UCSD-AML1 (cell line): ENCODE measurements around the gene ITGA3.

Experiments
- DNase-seq: peaks from one replicate; lab custom pipeline; 2025; ENCODE audit not compliant: unreplicated experiment; lab: John Stamatoyannopoulos, UW

Gene ITGA3

DNA sequence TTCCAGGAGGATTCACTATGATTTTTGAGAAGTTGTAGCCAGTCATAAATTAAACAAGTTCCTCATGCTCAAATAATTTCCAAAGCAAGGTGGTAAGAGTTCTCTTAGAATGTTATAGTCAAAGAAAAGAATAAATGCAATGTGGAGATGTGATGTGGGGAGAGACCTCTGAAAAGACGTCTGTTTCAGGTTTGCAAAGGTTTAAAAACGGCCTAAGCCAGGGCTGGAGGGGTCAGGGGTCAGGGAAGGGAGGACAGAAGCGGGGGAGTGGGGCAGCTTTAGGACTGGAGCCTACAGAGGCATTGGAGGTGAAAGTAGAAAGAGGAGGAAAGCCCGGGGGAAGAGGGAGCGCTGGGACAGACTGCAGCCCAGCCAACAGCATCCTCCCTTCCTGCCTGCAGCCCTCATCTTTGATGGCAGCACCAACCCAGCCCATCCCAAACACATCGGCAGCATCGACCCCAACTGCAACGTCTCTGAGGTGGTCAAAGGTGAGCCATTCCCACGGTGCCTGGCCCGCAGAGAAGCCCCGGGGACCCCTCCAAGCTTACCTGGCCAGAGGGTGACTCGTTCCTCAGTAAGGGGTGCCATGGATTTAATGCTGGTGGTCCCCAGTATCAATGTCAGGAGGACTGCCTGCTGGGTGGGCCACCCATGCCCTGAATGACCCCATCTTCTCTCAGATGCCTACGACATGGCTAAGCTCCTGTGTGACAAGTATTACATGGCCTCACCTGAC is 50.7 kb downstream of the ITGA3 start:
- no peak for DNase-seq

DNA sequence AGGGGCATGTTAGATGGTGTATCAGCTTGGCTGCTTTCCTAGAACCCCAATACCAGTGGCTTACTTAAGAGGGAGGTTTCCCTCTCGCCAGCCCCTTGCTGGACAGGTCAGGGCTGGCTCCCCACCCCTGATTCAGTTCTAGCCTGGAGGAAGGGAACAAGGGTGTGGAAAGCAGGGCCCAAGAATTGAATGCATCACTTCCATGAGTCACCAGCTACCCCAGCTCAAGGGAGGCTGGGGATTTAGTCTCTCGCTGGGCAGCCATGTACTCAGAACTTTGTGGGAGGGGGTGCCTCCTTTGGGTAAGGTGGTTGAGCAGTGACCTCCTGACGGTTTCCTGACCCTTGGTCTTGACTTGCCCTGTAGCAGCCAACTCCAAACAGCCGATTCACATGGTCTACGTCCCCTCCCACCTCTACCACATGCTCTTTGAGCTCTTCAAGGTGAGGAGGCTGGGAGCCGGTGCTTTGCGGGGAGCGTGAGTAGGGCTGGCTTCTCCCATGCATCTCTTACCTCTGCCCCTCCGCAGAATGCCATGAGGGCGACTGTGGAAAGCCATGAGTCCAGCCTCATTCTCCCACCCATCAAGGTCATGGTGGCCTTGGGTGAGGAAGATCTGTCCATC is 52.0 kb downstream of the ITGA3 start:
- DNase-seq: no peak

- no peak for DNase-seq
Measured at GRCh38 chr17:50108556-50108955, 52.6 kb downstream of the ITGA3 start.

DNA sequence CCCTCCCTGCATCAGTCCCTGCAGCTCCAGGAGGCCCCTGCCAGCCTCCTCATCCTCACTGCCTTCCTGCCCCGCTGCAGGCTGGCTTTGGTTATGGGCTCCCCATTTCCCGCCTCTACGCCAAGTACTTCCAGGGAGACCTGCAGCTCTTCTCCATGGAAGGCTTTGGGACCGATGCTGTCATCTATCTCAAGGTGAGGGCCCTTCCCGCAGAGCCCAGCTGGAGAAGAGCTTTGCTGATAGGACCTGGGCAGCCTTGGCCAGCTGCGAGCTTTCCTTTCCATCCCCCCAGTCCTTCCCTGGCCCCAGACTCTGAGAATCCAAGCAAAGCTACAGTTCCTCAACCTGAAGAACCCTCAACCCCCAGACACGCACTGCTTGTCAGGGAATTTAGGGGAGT is 53.3 kb downstream of the ITGA3 start:
- DNase-seq: no peak

- no peak for DNase-seq
Measured at GRCh38 chr17:50109785-50110184, 53.9 kb downstream of the ITGA3 start.

DNA sequence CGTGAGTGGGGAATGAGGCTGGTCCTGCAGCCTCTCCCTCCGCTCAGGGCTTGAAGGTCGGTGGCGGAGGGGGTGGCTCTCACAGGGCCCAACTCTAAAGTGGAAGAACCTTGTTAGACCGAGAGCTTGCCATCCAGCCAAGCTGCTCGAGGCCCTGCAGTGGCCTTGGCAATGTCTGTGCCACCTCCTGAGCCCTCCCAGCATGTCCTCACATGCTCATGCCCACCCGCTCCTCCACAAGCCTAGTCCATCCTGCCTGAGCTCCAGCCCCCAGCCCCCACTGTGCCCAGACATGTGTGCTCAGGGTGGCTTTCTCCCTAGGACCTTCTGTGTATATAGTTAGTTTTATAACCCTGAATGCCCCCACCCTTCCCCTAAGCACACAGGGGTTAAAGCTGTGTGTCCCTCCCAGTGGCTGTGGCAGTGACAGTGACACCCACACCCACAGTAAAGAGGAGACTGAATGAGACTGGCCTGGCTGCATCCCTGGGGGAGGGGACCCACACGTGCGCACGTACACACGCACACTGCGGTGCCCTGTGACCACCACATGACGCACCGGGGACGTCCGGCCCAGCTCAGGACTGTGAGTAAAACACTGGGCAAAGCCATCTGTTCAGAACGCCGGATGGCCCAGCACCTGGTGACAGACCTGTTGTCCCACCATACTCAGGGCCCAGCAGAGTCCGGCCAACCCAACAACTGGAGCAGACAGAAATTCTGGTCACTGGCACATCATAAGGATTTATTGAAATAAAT is 54.9 kb downstream of the ITGA3 start:
- DNase-seq: no peak

GRCh38 chr17:50111673-50112655 is 56.1 kb downstream of the ITGA3 start:
- DNase-seq: no peak

DNA sequence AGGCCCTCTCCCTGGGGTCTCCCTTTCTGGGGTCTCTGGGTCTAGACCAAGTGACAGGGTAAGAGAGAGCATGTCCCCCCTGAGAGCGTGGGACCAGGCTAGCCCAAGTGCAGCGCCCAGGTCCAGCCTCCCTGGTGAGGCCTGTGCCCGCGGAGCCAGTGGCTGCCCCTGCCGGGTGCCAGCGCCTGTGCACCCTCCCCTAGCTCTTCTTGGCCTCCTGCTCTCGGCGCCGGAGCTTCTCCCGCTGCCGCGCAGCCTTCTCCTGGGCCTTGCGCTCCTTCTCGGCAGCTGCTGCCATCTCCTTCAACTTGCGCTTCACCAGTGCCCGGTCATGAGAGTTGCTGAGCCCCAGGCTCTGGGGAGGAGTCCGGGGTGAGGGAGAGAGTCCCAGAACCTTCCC is 56.8 kb downstream of the ITGA3 start:
- DNase-seq: no peak

DNA sequence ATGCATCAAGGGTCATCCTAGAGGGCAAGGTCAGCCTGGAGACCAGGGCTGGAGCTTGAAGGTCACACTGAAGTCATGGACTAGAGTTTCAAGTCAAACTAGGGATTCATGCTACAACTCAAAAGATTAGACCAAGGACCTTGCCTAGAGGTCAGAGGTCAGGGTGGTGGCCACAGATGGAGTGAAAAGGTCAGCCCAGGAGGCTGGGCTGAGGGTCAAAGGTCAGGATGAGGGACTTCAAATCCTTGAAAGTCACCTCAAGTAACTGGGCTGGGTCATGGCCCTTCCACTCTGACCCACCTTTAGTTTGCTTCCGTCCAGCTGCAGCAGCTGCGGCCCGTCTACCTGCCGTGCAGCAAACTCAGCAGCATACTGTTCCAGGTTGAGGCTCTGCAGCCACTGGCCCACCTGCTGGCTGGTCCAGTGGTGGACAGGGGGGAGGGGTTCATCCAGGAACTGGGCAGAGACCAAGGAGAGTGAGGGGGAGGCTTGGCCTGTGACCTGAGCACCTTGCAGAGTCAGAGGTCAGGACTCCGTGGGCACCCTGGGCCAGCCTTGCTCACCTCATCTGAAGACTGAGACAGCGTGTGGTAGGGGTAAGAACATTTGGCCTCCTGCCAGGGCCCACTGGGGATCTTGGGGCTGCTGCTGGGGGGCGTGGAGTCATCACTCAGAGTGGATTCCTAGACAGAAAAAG is 57.9 kb downstream of the ITGA3 start:
- DNase-seq: no peak

DNA sequence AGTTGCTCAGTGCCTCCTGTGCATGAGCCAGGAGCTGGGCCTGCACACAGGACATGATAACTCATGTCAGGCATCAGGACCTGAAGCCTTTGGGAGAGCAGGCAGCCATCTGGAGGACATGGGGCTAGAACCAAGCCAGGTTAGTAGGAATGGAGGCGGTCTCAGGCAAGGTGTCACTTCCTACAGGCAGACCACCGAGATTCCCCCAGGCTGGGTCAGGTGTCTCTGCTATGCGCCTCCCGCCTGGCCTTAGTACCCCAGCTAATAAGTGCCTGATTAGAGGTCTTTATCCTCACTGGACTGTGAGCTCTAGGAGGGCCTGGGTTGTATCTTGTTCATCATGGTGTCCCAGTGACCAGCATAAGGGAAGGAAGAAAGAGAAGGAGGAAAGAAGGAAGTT is 58.5 kb downstream of the ITGA3 start:
- DNase-seq: no peak

GRCh38 chr17:50114849-50115357 is 59.0 kb downstream of the ITGA3 start:
- peak; percentile 50 for DNase-seq

DNA sequence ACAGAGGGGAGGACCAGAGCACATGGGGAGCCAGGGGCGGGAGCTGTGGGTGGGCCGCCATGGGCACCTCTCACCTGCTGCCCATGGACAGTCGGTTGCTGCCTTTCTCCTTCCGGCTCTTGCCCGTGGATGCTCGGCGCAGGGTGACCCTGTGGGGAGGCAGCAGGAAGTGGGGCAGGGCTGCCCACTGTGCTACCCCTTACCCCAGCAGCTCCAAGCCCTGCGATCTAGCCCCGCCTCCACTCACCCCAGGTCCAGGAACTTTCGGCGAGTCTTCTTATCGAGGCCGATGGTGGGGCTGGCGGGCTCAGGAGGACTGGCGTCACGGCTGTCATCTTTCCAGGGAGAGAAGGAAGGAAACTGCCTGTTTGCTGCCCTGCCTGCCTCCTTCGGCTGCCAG is 59.8 kb downstream of the ITGA3 start:
- DNase-seq: no peak

- no peak for DNase-seq
Measured at GRCh38 chr17:50117202-50118051, 61.5 kb downstream of the ITGA3 start.

GRCh38 chr17:50118076-50118827 is 62.3 kb downstream of the ITGA3 start:
- no peak for DNase-seq

DNA sequence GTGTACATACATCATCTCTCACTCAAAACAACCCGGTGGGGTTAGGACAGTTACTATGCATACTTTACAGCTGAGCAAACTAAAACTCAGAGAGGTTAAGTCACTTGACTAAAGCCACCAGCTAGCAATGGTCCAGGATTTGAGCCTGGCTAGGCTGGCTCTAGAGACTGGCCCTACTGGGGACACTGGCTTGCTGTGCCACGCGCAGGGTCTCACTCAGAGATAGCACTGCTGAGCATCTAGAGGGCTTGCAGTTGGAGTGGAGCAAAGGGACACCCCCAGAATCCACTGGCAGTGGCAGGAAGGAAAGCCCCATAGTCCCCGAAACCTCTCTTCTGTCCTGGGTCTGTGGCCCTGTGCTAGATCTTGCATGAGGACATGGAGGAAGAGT is 62.9 kb downstream of the ITGA3 start:
- no peak for DNase-seq

DNA sequence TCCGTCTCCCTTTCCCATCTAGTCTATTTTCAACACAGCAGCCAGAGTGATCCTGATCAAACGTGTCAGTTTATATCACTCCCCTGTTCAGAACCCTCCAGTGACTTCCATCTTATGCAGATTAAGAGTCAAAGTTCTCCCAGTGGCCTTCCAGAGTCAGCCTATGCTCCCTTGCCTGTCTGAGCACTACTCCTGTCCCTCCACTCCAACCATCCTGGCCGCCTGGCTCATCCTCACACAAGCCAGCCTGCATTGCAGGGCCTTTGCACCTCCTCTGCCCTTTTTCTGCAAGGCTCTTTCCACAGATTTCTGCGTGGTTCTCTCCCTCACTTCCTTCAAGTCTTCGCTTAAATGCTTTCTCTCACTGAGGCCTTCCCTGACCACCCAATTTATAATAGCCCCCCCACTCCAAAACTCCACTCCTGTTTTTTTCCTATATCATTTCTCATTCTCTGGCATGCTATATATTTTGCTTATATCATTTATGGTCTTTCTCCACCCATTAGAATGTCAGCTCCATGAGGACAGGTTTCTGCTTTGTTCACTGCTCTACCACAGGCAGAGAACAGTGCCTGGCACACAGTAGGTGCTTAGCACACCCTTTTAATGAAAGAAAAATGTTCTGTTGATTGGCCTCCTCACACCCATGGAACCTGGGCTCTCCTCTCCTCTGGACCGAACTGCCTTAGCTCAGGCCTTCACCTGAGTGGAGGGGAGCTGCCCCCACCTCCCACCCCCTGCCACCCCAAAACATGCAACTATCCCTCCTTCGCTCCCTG is 64.8 kb downstream of the ITGA3 start:
- DNase-seq: no peak

GRCh38 chr17:50122945-50123344 is 67.0 kb downstream of the ITGA3 start:
- no peak for DNase-seq
